PC-3 (cell line): Measurements from ENCODE around the gene H2BK1. TPM values are rescaled to one million over a fixed set of nuclear protein-coding genes. Genes with fewer than 3 reads are reported as not detected.

ENCODE experiments used
- ATAC-seq: fragments of 200-7000 bp; cut with Tn5 transposase; 2 replicates; pipeline ENCODE4 v1.9.1; 2020; ENCODE audit warnings: mild to moderate bottlenecking, moderate library complexity
- BruUV-seq: library from RNA; stranded (reverse); fragments of 400-500 nt; replicated peaks from 2 replicates; lab custom pipeline; 2021; lab: Mats Ljungman, UMichigan
- CTCF ChIA-PET: fragments of 300-600 bp; sonication (Branson Sonifier 250); formaldehyde crosslinking; loops from one replicate; lab custom pipeline; 2022; ENCODE audit warnings: antibody characterized with exemption; lab: Charles Lee
- POLR2A ChIA-PET: fragments of 300-600 bp; sonication (Branson Sonifier 250); formaldehyde crosslinking; loops from one replicate; lab custom pipeline; 2022; ENCODE audit warnings: antibody characterized with exemption; ENCODE audit not compliant: unreplicated experiment; lab: Charles Lee
- DNase-seq: peaks from one replicate; pipeline ENCODE4 v3.0.0-alpha.2; 2015
- H2AFZ ChIP-seq: fragments of 300-600 bp; sonication (generic); 2 replicates; pipeline ENCODE4 v1.6.0; 2016; ENCODE audit warnings: antibody characterized with exemption, low read length
- H3F3A ChIP-seq: fragments of 300-600 bp; sonication (generic); one replicate; pipeline ENCODE4 v1.6.0; 2017; ENCODE audit warnings: antibody characterized with exemption, low read length, control low read depth, mild to moderate bottlenecking; ENCODE audit not compliant: unreplicated experiment
- H3K27ac ChIP-seq: fragments of 300-600 bp; sonication (generic); 2 replicates; pipeline ENCODE4 v1.5.1; 2016; ENCODE audit warnings: mild to moderate bottlenecking, low read length
- H3K27me3 ChIP-seq: fragments of 300-600 bp; sonication (generic); 2 replicates; pipeline ENCODE4 v1.6.1; 2016; ENCODE audit warnings: low read length, mixed read lengths
- H3K36me3 ChIP-seq: fragments of 300-600 bp; sonication (generic); 2 replicates; pipeline ENCODE4 v1.6.1; 2016; ENCODE audit warnings: low read depth, mixed run types, low read length, mixed read lengths
- H3K4me1 ChIP-seq: fragments of 300-600 bp; sonication (generic); 2 replicates; pipeline ENCODE4 v1.5.1; 2016; ENCODE audit warnings: low read length; ENCODE audit not compliant: insufficient read depth
- H3K4me2 ChIP-seq: fragments of 300-600 bp; sonication (generic); 2 replicates; pipeline ENCODE4 v1.6.0; 2016; ENCODE audit warnings: low read length
- H3K4me3 ChIP-seq: fragments of 300-600 bp; sonication (generic); 2 replicates; pipeline ENCODE4 v1.5.1; 2016; ENCODE audit warnings: mild to moderate bottlenecking, low read length, mixed read lengths
- H3K79me2 ChIP-seq: fragments of 300-600 bp; sonication (generic); 2 replicates; pipeline ENCODE4 v1.6.1; 2017; ENCODE audit warnings: low read length, mixed read lengths
- H3K9ac ChIP-seq: fragments of 300-600 bp; sonication (generic); 2 replicates; pipeline ENCODE4 v1.6.0; 2016; ENCODE audit warnings: mild to moderate bottlenecking, low read length
- H3K9me2 ChIP-seq: fragments of 300-600 bp; sonication (generic); replicated peaks from 2 replicates; pipeline ENCODE4 v1.6.1; 2016; ENCODE audit warnings: mixed run types, low read length, mixed read lengths
- H3K9me3 ChIP-seq: fragments of 300-600 bp; sonication (generic); 2 replicates; pipeline ENCODE4 v1.6.1; 2016; ENCODE audit warnings: low read length, mixed read lengths
- H4K20me1 ChIP-seq: fragments of 300-600 bp; sonication (generic); 2 replicates; pipeline ENCODE4 v1.6.1; 2016; ENCODE audit warnings: low read length, mixed read lengths
- CTCF ChIP-seq: fragments of 300-600 bp; sonication (generic); conservative IDR thresholded peaks from 2 replicates; pipeline ENCODE4 v1.5.1; 2017; ENCODE audit warnings: antibody characterized with exemption, low read depth, mild to moderate bottlenecking, low read length
- EZH2 ChIP-seq: fragments of 300-600 bp; sonication (generic); IDR thresholded peaks from one replicate; pipeline ENCODE4 v1.6.1; 2017; ENCODE audit warnings: antibody characterized with exemption, mild to moderate bottlenecking, low read length; ENCODE audit not compliant: unreplicated experiment
- EZH2phosphoT487 ChIP-seq: fragments of 300-600 bp; sonication (generic); IDR thresholded peaks from 2 replicates; pipeline ENCODE4 v1.6.1; 2018; ENCODE audit warnings: mild to moderate bottlenecking, antibody characterized with exemption, low read length, borderline replicate concordance
- intact Hi-C: fragments of 100-400 bp; cut with micrococcal nuclease; formaldehyde crosslinking; loops from 2 replicates; pipeline ENCODE4 v1.9.0; 2023
- total RNA-seq: library from RNA; depleted of rRNA; stranded (reverse); fragments of >200 nt; gene quantifications from 2 replicates; pipeline ENCODE4 v1.2.3, GENCODE V29; 2014

Gene H2BK1
- total RNA-seq, 1 experiment from 2014 or later: not detected

- ChIA-PET POLR2A (no interaction called here), CTCF (no interaction called here)
- no peak overlapping the region for H3K9ac ChIP-seq
- no peaks in the 10 kb centered on the region for H3K9me3 ChIP-seq
- no TSS peak for BruUV-seq
- H3K79me2 ChIP-seq: no peaks in the 10 kb centered on the region
- no peak overlapping the region for H3K4me2 ChIP-seq
- H3K27me3 ChIP-seq: peaks cover 16% of the 10 kb centered on the region; the same call in 1 of the 2 replicates
- H3K4me1 ChIP-seq: no peaks in the 10 kb centered on the region
- H3K9me2 ChIP-seq: no peaks in the 10 kb centered on the region
- H3K36me3 ChIP-seq: no peaks in the 10 kb centered on the region
- no peak overlapping the region for H2AFZ ChIP-seq
- H3K27ac ChIP-seq: no peak overlapping the region
- DNase-seq (no peak), ATAC-seq (no peak)
- no peaks in the 10 kb centered on the region for H4K20me1 ChIP-seq
- intact Hi-C loops: no loop called here
- H3K4me3 ChIP-seq: no peak overlapping the region
- TF ChIP-seq EZH2: no peak
- no peak for TF ChIP-seq EZH2phosphoT487
- no peak for TF ChIP-seq CTCF
- H3F3A ChIP-seq: no peaks in the 10 kb centered on the region
Measured at GRCh38 chr7:151256410-151257045, 46.2 kb upstream of the H2BK1 start.

- Histone ChIP-seq H3K4me1 (no peaks in the 10 kb centered on the region), H3K79me2 (no peaks in the 10 kb centered on the region), H3K27ac (no peak overlapping the region), H3K4me3 (no peak overlapping the region), H3K36me3 (no peaks in the 10 kb centered on the region), H3K27me3 (0 out of 2 replicates have a peak, but pooled peaks cover 10% of the 10 kb centered on the region), H3K9ac (no peak overlapping the region), H3K9me2 (no peaks in the 10 kb centered on the region), H4K20me1 (no peaks in the 10 kb centered on the region), H3K4me2 (no peak overlapping the region), H3K9me3 (no peaks in the 10 kb centered on the region), H3F3A (no peaks in the 10 kb centered on the region), H2AFZ (no peak overlapping the region)
- POLR2A ChIA-PET: no interaction called here
- CTCF ChIA-PET: no interaction called here
- no peak for TF ChIP-seq EZH2
- no peak for TF ChIP-seq EZH2phosphoT487
- no peak for TF ChIP-seq CTCF
- ATAC-seq (no peak), DNase-seq (no peak)
- intact Hi-C loops: no loop called here
- BruUV-seq: no TSS peak
Measured at GRCh38 chr7:151255390-151255789, 45.1 kb upstream of the H2BK1 start.

GRCh38 chr7:151254851-151255250 is 44.6 kb upstream of the H2BK1 start:
- H3K9me3 ChIP-seq: no peaks in the 10 kb centered on the region
- H3K27ac ChIP-seq: no peak overlapping the region
- no peak overlapping the region for H2AFZ ChIP-seq
- H3K4me1 ChIP-seq: no peaks in the 10 kb centered on the region
- H3K9ac ChIP-seq: no peak overlapping the region
- H3K27me3 ChIP-seq: 0 out of 2 replicates have a peak, but pooled peaks cover 4% of the 10 kb centered on the region
- TF ChIP-seq CTCF (no peak), EZH2 (no peak), EZH2phosphoT487 (no peak)
- H3K4me2 ChIP-seq: no peak overlapping the region
- intact Hi-C loops: no loop called here
- no TSS peak for BruUV-seq
- no peak overlapping the region for H3K4me3 ChIP-seq
- H4K20me1 ChIP-seq: no peaks in the 10 kb centered on the region
- CTCF ChIA-PET: no interaction called here
- H3K79me2 ChIP-seq: no peaks in the 10 kb centered on the region
- no peaks in the 10 kb centered on the region for H3F3A ChIP-seq
- no peak for DNase-seq
- H3K9me2 ChIP-seq: no peaks in the 10 kb centered on the region
- no peak for ATAC-seq
- POLR2A ChIA-PET: no interaction called here
- no peaks in the 10 kb centered on the region for H3K36me3 ChIP-seq
